OCI-LY7 (cell line): Measurements from ENCODE around the gene SKP1.

Experiments used
- CTCF ChIP-seq: fragments of 200-600 bp; sonication (generic); conservative IDR thresholded peaks from 2 replicates; pipeline ENCODE4 v1.5.1; 2014; ENCODE audit warnings: mild to moderate bottlenecking, antibody characterized with exemption, low read length, moderate library complexity, mixed read lengths
- EZH2phosphoT487 ChIP-seq: fragments of 200-600 bp; sonication (generic); IDR thresholded peaks from 2 replicates; pipeline ENCODE4 v1.6.1; 2018; ENCODE audit warnings: low read depth, borderline replicate concordance, mild to moderate bottlenecking, mixed run types, antibody characterized with exemption, low read length, moderate library complexity, mixed read lengths

- TF ChIP-seq CTCF (no peak), EZH2phosphoT487 (no peak)
Measured at GRCh38 chr5:134129411-134130238, 47.1 kb downstream of the SKP1 start.
